Tibial nerve (tissue), 4 donors: ENCODE data around the gene DTX3L.

Experiments used
- CTCF ChIP-seq, 5 experiments: fragments of 200-600 bp in 3 of 5; fragments of 450-650 bp in 2 of 5; sonication (generic) in 3 of 5; IDR thresholded peaks; one replicate each; pipeline ENCODE4 v1.5.1; 2016 to 2019; ENCODE audit warnings: antibody characterized with exemption in 5 of 5, mild to moderate bottlenecking in 3 of 5, moderate library complexity in 2 of 5
- EP300 ChIP-seq, 2 donors: sonication (generic); formaldehyde crosslinking; IDR thresholded peaks; one replicate each; pipeline ENCODE4 v1.6.1; 2017; ENCODE audit warnings: antibody characterized with exemption in 2 of 2, mild to moderate bottlenecking in 1 of 2

GRCh38 chr3:122535964-122536631 lies 28.0 kb upstream of the DTX3L start:
- TF ChIP-seq CTCF (IDR thresholded peaks at IDR 0.05) (no peak), EP300 (IDR thresholded peaks at IDR 0.05) (no peak)
